ENCODE measurements around the gene AEN.
A peak's percentile ranks its signal among the peaks of the same experiment; 100 is the strongest.

AEN gene

GRCh38 chr15:88620995-88621772, at the start of gene AEN:
AEN (plus strand) TSS chr15:88621340; CDS start chr15:88626210, 4,870 bp downstream.
- peak; percentile 94 for DNase-seq

- no peak for DNase-seq
These were observed 49.3 kb upstream of the AEN start for GRCh38 chr15:88571852-88572259.

GRCh38 chr15:88574077-88574476, 47.1 kb upstream of the AEN start:
- no peak for DNase-seq

- DNase-seq, result no peak
These were observed 46.5 kb upstream of the AEN start for GRCh38 chr15:88574655-88575054.

- DNase-seq, result no peak
These were observed 41.8 kb upstream of the AEN start for GRCh38 chr15:88579322-88579721.

- no peak for DNase-seq
These were observed 40.6 kb upstream of the AEN start for GRCh38 chr15:88580532-88580931.

- no peak for DNase-seq
These were observed 34.6 kb upstream of the AEN start for GRCh38 chr15:88586401-88587162.

GRCh38 chr15:88590759-88591158, 30.4 kb upstream of the AEN start:
- no peak for DNase-seq

- no peak for DNase-seq
These were observed 29.8 kb upstream of the AEN start for GRCh38 chr15:88591384-88591783.

GRCh38 chr15:88603885-88604284, 17.3 kb upstream of the AEN start:
- no peak for DNase-seq

GRCh38 chr15:88604381-88605188, 16.6 kb upstream of the AEN start:
- no peak for DNase-seq

- DNase-seq, result peak; percentile 71
These were observed 15.7 kb upstream of the AEN start for GRCh38 chr15:88605189-88606069.

- DNase-seq, result no peak
These were observed 14.9 kb upstream of the AEN start for GRCh38 chr15:88606070-88606794.

- no peak for DNase-seq
These were observed 13.2 kb upstream of the AEN start for GRCh38 chr15:88607951-88608350.

- no peak for DNase-seq
These were observed 12.4 kb upstream of the AEN start for GRCh38 chr15:88608607-88609181.

GRCh38 chr15:88609344-88610090, 11.6 kb upstream of the AEN start:
- DNase-seq, result no peak

GRCh38 chr15:88610701-88611231, 10.4 kb upstream of the AEN start:
- DNase-seq, result no peak

- DNase-seq, result no peak
These were observed 8.8 kb upstream of the AEN start for GRCh38 chr15:88612186-88612796.

GRCh38 chr15:88613074-88613944, 7.8 kb upstream of the AEN start:
- no peak for DNase-seq
